ENCODE results near the gene TRAPPC3L.
A peak's percentile ranks its signal among the peaks of the same experiment; 100 is the strongest.

Gene TRAPPC3L

DNA sequence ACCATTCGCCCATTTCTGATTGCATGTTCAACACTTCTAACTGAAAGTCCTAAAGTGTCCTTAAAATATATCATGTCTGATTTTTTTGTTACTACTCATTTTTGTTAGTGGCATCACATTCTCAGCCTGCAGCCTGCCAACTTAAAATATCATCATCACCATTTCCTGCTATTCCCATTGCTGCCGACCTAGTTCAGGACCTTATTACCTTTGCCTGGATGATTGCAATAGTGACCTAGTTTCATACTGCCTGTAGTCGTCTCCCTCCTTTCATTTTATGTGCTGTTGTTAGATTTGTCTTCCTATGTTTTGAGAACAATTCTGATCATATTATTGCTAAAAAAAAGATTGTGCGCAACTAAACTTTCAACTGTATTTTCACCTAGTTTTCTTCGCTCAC is 32.0 kb upstream of the TRAPPC3L start:
- TF ChIP-seq, protein P1, sequence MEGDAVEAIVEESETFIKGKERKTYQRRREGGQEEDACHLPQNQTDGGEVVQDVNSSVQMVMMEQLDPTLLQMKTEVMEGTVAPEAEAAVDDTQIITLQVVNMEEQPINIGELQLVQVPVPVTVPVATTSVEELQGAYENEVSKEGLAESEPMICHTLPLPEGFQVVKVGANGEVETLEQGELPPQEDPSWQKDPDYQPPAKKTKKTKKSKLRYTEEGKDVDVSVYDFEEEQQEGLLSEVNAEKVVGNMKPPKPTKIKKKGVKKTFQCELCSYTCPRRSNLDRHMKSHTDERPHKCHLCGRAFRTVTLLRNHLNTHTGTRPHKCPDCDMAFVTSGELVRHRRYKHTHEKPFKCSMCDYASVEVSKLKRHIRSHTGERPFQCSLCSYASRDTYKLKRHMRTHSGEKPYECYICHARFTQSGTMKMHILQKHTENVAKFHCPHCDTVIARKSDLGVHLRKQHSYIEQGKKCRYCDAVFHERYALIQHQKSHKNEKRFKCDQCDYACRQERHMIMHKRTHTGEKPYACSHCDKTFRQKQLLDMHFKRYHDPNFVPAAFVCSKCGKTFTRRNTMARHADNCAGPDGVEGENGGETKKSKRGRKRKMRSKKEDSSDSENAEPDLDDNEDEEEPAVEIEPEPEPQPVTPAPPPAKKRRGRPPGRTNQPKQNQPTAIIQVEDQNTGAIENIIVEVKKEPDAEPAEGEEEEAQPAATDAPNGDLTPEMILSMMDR (IDR thresholded peaks at IDR 0.05; ENCODE audit: low read depth, low read length, missing control alignments) = no peak
- DNase-seq (ENCODE audit: extremely low read depth, low read depth) = no peak
- H3K4me3 ChIP-seq (replicated peaks; ENCODE audit: low read depth, low read length) = no peak overlapping the region

GRCh38 chr6:116575227-116575626 is 29.7 kb upstream of the TRAPPC3L start:
- no peak overlapping the region for H3K4me3 ChIP-seq (replicated peaks; ENCODE audit: low read depth, low read length)
- no peak for DNase-seq (ENCODE audit: extremely low read depth, low read depth)
- TF ChIP-seq, protein P1 (IDR thresholded peaks at IDR 0.05; ENCODE audit: low read depth, low read length, missing control alignments) = no peak

DNA sequence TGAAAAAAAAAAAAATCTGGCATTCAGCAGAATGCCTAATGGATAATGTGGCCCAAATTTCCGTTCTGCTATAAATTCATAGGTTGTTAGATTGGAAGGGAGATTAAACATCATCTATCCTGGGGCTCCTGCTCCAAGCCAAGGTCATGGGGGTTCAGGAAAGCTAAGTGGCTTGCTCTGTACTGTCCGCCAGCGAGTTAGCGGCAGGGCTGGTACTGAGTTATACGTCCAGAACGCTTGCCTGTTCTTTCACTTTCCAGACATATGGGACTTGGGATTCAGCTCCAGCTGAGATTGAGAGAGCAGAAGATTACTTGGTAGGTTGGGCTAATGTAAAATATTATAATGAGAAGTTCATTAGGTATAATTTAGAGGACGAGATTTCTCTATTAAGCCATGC is 26.7 kb upstream of the TRAPPC3L start:
- TF ChIP-seq, protein P1 (IDR thresholded peaks at IDR 0.05; ENCODE audit: low read depth, low read length, missing control alignments) = no peak
- DNase-seq (ENCODE audit: extremely low read depth, low read depth) = no peak

DNA sequence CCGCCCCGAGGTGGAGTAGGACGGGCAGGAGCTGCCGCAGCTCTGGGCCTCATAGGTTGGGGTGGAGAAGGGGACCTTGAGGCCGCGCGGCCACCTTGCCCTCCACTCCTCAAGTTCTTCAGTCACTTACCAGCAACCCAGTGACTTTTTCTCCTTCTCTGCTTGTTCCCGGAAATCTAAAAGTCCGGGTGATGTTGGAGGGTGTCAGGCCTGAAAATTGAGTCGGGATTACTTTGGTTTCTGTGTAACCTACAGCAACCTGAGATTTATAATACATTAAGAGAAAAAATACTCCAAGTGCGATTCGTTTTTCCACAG is 26.2 kb upstream of the TRAPPC3L start:
- peak overlapping the region; percentile 96 for H3K4me3 ChIP-seq (replicated peaks; ENCODE audit: low read depth, low read length)
- DNase-seq (ENCODE audit: extremely low read depth, low read depth) = no peak
- TF ChIP-seq, protein P1 (IDR thresholded peaks at IDR 0.05; ENCODE audit: low read depth, low read length, missing control alignments) = no peak

More for the DNA sequence above, 26.7 kb upstream of the TRAPPC3L start:
- peak overlapping the region; percentile 96 for H3K4me3 ChIP-seq (replicated peaks; ENCODE audit: low read depth, low read length)

DNA sequence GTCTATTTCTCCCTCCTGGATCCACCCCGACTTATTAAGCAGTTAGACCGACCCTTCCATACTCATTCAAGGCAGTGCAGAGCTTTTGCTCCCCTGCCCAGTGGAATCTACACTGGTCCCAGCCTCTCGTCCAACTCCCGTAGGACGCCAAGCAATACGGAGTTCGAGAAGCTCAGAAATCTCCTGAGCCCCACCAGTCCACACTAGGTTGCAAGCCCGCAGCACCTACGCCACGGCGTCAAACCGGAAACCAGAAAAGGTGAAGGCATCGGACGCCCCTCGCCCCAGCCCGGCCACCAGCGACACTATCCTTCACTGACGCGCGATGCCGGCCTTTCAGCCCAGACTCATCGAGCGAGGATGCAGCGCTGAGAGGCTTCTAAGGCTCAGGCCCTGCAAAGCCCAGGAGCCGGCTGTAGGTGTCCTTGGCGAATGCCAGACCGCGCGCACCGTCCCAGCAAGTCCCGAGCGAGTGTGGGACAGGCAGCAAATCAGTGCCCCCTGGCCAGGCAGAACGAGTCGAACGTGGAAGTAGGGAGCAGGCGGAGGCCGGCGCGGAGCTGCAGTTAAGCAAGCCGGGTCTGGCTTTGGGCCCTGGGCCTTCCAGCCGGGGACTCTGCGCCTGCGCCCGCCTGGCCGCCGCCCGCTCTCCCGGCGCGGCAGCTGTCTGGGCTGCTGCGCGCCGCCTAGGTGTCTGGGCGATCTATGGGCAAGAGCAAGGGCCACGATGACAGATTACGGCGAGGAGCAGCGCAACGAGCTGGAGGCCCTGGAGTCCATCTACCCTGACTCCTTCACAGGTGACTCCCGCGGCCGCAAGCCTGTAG is 25.6 kb upstream of the TRAPPC3L start, which contains the start of gene RWDD1:
RWDD1 (plus strand) TSS at position 649 of the 827 bp plus-strand sequence; CDS start at position 728, 79 bp downstream.
- TF ChIP-seq, protein P1 (IDR thresholded peaks at IDR 0.05; ENCODE audit: low read depth, low read length, missing control alignments) = no peak
- H3K4me3 ChIP-seq (replicated peaks; ENCODE audit: low read depth, low read length) = peak within 1 kb of the TSS; percentile 96
- peak; percentile 97 for DNase-seq (ENCODE audit: extremely low read depth, low read depth)

DNA sequence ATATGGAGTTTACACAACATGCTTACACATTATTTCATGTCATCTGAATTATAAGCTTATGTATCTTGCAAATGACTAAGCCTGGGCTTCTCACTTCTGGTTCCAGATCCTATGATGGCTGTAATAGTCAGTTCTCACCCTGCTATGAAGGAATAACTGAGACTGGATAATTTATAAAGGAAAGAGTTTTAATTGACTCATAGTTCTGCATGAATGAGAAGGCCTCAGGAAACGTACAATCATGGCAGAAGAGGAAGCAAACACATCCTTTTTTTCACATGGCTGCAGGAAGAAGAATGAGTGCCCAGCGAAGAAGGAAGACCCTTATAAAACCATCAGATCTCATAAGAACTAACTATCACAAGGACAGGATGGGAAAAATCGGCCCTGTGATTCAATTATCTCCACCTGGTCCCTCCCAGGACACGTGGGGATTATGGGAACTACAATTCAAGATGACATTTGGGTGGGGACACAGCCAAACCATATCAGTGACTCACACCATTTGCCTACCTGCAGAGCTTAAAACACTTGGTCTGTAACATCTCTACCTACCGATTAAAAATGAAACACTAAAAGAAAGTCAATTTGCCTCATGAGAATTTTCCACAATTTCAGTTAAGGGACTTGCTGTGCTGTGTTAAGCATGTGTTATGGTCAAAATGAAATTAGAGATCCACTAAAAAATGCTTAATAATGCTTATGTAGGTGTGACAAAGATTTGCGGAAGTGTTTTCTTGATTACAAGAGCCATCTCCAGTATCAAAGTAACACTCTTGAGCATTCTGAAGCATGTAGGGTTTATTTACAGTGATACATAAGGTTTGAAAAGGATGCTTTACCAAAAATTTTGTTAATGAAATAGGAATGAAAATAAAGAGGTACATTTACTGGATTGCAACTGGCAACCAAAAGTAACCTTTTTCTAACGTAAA is 23.6 kb upstream of the TRAPPC3L start:
- TF ChIP-seq, protein P1 (IDR thresholded peaks at IDR 0.05; ENCODE audit: low read depth, low read length, missing control alignments) = no peak
- no peak for DNase-seq (ENCODE audit: extremely low read depth, low read depth)
- no peak overlapping the region; the same call in 1 of the 2 replicates for H3K4me3 ChIP-seq (replicated peaks; ENCODE audit: low read depth, low read length)
